Measurements from ENCODE around the gene ITGBL1.

The ITGBL1 gene

DNA sequence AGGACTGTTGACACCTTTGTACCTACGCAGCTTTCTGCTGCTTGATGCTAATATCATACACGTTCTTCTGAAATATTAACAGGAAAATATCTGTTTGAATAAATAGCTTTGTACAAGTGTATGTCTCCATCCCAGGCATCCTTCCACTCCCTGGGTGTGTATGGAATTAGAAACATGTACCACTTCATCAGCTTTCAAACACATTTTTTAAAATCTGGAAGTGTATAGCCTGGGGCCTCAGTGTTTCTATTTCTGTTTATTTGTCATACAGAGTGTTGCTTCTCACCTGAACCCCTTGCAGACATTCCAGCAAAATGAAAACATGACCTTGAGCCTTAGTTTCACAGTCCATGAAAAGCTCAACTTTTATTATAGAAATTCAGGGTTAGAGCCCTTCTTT is 168.6 kb downstream of the ITGBL1 start:
- FAIRE-seq (no peak), DNase-seq (ENCODE audit: insufficient read length, low spot score) (no peak)

DNA sequence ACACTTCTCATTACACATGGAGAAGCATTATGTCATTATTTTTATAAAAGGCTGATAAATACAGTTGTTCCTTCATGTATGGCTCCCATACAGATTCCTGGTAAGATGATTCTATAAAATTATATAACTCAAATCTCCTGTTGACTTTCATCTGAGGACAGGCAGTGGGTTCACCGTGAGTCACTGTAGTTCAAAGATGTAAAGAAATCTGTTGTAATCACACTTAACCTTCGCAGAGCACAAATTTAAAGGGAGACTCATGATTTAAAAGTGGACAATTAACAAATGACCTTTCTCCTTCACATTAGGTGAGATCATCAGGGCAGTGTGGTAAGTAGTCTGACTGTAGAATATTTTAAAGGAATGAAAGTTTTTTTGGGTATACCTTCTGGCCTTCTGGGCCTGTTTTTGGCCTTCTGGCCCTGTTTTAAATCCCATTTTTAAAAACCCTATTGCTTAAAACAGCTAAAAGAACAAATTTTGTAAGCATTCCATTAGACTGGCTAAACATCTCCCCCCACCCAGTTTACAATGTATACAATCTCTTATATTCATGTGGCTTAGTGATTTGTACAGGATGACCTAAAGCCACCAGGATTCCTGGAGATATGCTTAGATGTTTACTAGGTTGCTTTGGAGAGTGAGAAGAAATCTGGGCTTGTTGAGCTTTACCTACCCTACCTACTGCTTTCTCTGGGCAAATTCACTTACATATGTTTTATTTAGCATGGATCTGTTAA is 171.2 kb downstream of the ITGBL1 start:
- DNase-seq (ENCODE audit: insufficient read length, low spot score) (peak; percentile 1), FAIRE-seq (no peak)

DNA sequence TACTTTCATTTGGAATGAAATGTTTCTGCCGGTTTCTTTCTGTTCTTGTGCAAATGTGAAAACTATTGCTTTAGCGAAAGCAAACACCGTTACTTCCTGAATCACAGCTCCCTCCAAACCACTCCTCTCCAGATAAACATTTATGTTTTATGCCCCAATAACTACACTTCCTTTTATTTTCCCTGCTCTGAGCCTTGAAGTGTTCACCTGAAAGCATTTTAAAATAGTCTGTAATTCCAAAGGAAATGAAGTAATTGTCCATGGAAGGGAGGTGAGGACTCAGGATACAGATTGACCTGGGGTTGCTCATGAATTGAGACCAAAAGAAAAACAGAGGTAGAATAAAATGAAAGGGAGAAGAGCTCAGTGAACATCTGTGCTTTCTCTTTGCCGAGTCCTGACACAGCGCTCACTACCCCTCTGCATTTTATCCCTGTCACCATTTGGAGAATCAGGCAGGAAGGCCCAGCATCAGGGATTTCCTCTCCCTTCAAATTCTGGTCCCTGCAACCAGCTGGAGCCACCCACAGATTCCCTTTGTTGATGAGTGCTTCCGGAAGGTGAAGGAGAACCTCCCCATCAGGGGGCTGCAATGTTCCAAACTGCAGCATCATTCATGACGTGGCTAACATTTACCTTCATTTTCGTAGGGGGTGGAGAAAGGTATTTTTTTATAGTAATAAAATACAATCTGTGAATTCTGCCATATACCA is 171.9 kb downstream of the ITGBL1 start:
- DNase-seq (ENCODE audit: insufficient read length, low spot score) = no peak
- peak; percentile 45 for FAIRE-seq

DNA sequence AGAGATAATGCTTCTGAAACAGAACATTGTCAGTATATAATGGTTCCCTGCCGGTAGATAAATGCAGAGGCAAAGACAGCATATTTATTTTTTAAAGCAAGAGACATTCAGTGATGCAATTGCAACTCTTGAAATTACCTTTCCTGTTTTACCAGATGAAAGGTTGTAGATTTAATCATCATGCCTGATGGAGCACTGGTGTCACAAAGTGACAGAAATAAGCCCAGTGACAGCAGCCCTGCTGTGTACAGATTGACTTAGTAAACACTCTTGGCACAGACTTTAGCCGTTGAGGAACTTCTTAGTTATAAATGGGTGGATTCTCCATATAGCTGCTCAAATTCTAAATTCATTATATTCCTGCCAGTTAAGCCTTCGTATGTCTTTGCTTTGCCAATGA is 172.5 kb downstream of the ITGBL1 start:
- FAIRE-seq = no peak

DNA sequence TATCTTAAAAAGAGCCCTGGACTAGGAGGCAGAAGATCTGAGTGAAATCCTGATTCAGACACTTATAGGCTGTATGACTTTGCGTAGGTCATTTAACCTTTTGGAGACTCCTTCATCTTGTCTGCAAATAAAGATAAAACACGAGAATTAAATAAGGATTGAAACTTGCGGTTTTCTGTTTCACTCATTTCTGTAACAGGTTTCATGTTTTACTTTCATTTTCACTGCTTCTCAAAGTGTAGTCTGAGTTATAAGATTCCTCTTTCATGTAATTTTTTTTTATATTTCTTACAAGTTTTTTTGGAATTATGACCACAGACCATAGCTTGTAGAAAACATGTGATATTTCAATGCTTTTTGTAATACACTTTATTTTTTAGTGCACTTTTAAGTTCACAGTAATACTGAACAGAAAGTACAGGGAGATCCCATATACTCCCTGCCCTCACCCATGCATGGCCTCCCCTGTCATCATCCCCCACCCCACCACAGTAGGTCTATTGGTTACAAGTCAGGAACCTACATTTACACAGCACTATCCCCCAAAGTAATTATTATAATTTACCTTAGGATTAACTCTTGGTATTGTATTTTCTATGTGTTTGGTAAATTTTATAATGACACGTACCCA is 174.6 kb downstream of the ITGBL1 start:
- FAIRE-seq = peak; percentile 82
- peak; percentile 9 for DNase-seq (ENCODE audit: insufficient read length, low spot score)

More for the DNA sequence above, 172.5 kb downstream of the ITGBL1 start:
- DNase-seq (ENCODE audit: insufficient read length, low spot score) = no peak

DNA sequence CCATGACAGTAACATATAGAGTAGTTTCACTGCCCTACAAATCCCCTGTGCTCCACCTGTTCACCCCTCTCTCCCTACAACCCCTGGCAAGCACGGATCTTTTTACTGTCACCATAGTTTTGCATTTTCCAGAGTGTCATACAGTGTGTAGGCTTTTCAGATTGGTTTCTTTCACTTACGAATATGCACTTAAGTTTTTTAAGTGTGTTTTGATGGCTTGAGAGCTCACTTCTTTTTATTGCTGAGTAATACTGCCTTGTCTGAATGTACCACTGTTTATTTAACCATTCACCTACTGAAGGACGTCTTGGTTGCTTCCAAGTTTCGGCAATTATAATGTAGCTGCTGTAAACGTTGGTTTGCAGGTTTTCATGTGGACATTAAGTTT is 175.1 kb downstream of the ITGBL1 start:
- DNase-seq (ENCODE audit: insufficient read length, low spot score) (no peak), FAIRE-seq (no peak)

DNA sequence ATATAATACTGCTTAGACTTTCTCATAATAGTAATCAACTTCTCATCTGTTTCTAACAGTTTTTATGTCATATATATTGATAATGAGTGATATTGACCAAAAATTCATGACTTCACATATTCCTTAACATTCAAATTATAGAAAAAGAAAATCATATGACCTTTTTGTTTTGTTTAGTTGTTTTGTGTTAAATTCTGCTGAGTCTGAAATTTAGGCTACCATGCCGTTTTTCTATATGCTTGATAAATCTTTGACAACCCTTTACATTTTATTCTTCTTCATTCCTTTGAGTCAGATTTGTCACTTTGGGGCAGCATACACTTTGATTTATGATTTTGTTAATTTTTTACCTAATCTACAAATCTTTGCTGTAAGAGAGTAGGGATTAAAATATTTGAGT is 176.4 kb downstream of the ITGBL1 start:
- DNase-seq (ENCODE audit: insufficient read length, low spot score) (no peak), FAIRE-seq (peak; percentile 23)

DNA sequence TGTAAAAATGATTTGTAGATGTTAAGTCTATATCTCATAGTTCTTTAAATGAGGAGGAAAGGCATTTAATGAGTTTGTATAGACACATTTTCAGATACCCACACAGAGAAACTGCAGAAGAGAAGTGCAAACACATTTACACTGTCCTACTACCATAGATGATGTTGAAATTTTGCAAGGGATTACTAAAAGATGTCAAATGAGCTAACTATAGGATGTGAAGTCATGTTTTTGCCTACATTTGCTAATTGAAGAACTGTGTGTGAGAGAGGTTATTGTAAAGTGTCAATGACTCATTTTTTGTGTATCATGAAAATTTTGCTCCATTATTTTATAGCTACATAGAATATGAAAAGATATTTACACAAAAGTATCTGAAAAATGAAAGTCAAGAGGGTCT is 178.9 kb downstream of the ITGBL1 start:
- FAIRE-seq (no peak), DNase-seq (ENCODE audit: insufficient read length, low spot score) (no peak)

DNA sequence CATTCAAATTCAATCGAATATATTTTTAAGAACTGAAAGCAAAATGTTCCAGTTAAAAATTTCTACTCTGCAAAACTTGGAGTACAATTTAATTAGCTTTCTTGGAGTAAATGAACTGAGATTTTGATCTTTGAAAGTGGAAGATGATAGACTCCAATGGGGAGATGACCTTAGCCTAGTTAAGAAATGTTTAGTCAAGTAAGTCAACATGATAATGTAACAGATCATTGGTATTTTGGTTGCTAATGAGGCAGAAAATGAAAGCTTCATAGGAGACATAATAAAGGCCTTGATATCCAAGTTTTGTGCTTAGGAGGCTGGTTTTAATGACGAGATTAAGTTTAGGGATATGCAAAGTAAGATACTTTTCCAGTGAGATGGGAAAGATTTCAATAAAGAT is 181.7 kb downstream of the ITGBL1 start:
- FAIRE-seq = no peak
- DNase-seq (ENCODE audit: insufficient read length, low spot score) = no peak

DNA sequence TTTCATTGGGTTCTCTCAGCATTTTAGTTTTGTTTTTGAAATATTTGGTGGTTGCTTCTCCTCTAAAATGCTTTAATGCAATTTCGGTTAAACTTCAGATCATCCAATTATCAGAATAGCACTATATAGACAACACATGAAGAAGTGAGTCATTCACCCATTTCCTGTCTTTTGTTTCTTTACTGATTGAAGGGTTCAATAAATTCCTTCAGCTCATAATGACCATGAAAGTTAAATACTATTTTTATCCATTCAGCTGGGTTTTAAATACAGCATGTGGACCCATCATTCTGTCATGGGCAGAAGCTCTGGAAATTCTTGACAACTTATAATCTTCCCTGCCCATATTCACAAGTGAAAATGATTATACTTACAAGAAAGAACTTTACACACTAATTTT is 187.2 kb downstream of the ITGBL1 start:
- FAIRE-seq (no peak), DNase-seq (ENCODE audit: insufficient read length, low spot score) (no peak)

DNA sequence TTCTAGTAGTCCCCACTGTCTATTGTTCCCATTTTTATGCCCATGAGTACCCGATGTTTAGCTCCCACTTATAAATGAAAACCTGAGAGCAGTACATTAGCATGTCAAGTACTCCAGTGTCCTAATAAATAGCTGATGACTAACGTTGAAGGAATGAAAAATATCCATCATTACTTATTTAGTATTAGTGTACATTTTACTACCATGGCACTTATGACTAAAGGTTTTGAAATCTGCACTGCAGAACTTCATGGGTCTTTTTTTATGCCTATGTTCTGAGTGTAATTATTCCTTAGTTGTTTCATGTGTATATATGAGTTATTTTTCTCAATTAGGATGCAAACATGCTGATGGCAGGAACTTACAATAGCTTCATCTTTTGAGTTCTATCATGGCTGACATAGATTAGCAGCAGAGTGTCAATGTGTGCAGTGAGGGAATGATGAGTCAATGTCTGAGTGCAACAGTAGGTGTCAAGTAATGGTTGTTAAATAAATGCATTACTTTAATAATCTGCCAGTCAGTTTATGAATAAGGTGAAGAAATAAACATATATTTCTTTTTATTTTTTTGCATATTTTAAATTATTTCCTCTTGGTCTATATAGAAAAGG is 188.4 kb downstream of the ITGBL1 start:
- FAIRE-seq (no peak), DNase-seq (ENCODE audit: insufficient read length, low spot score) (no peak)

DNA sequence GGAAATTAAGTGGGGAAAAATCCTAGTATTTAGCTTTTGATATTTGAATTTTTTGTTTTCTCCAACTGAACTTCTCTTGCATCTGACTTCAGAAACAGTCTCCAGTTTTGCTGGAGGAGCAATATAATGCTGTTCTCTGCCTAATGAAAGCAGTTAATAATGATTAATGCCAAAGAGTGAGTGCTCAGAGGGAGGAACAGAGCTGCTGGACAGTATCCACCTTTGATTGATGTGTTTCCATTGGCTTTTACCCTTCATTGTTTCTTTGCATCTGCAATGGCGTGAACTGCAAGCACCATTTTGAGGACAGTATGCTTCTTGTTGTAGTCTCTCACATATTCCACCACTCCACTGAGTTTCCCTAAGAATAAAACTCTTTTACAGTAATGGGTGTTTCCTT is 193.4 kb downstream of the ITGBL1 start:
- FAIRE-seq = no peak
- no peak for DNase-seq (ENCODE audit: insufficient read length, low spot score)

DNA sequence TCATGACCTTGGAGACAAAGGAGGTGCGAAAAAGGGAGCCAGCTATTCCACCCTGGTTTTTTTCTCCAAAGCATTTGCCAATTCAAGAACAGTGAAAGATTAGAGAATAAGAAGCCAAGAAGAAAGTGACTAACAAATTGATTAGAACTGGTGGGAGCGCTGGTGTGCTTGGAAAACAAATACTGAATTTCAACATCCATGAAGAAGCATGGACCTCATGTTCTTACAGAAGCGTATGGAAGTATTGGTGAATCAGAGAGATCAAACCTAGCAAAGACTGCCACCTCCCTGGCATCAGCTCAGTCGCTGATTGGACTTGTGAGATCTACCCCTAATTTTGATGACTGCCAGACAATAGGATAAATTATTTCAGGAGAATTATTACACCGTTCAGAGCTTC is 195.3 kb downstream of the ITGBL1 start:
- no peak for FAIRE-seq
- no peak for DNase-seq (ENCODE audit: insufficient read length, low spot score)

DNA sequence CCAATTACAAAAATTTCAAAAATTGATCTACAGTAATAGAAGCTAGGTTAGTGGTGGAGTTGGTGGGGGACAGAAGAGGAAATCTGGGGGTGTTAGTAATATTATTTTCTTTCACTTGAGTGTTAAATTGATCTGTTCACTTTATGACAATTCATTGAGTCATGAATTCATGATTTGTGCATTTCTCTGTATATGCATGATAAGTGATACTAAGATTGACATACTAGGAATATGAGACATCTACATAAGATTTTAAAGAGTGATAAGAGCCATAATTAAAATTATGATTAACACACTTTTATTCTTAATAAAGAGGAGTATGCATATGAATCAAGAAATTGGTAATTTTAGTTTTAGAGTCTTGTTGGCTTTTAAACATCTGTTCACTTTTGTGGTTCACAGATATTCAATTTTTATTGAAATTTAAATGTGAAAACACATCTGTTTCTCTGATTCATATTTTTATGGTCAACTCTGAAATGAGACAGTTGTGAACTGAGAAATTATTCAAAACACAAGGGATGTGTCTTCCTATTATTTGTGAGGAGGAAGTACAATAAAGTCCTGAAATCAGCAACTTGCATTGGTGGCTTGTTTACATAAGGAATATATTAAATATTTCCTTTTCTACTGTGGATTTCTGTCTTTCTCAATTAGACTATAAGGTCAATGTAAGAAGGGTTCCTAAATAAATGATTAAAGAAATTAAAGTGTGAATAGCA is 196.5 kb downstream of the ITGBL1 start:
- FAIRE-seq (no peak), DNase-seq (ENCODE audit: insufficient read length, low spot score) (no peak)

DNA sequence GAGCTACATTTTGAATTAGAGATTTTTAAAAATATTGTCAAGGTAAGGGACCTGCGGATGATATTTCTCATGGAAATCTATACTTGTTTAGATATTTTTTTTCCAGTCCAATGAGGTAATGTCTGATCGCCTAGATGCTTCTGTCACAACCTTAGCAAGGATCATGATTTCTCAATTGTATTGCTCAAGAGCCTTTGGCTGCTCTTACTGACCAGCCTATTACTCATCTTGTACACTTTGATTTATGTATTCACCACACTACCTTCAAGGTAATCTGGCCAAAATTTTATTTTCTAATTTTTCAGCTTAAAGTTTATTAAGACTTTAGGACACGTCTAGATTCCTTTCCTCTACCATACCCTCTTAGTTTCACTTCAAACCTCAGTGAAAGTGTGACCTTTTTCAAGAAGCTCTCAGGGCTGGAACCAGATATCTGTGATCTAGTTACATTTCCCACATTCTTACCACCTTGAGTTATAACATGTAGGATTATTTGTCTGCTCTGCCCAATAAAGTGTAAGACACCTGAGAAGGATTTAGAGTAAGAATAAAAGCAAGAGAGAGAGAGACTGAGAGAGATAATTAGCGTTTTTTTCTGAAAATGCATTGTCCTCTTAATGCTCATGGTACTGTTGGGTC is 197.1 kb downstream of the ITGBL1 start:
- no peak for FAIRE-seq
- no peak for DNase-seq (ENCODE audit: insufficient read length, low spot score)

DNA sequence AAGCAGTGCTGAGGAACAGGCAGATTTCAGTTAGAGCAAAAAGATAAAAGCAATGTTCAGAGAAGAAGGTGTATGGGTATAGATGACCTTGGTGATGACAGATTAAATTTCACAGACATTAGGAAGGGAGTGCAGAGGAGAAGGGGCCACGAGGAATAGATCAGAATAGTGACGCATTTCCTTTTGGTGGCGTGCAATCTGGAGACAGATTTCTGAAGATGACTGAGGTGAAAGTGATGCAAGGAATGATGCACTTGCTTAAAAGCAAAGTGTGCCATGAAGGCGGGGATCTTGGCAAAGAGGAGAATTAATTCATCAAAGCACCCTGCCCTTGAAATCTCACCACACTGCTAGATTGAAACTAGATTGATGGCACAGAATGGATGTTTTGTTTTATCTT is 202.4 kb downstream of the ITGBL1 start:
- FAIRE-seq (no peak), DNase-seq (ENCODE audit: insufficient read length, low spot score) (no peak)

DNA sequence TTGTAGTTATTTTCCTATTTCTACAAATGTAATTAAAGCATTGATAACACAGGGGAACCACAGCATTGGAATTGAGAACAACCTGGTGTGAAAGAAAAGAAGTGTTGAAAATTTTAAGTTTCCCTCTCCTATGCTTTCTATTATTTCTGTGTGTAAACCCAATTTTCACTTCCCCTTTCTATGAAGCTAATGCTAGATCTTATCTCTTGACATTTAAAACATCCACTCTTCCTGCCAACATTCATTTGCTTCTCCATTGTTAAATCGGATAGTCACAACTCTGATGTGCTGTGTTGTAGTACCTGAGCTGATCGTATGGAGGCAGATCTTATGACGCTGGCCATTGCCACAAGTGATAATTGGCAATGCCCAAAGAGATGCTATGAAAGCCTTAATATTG is 203.0 kb downstream of the ITGBL1 start:
- DNase-seq (ENCODE audit: insufficient read length, low spot score) = no peak
- FAIRE-seq = no peak

DNA sequence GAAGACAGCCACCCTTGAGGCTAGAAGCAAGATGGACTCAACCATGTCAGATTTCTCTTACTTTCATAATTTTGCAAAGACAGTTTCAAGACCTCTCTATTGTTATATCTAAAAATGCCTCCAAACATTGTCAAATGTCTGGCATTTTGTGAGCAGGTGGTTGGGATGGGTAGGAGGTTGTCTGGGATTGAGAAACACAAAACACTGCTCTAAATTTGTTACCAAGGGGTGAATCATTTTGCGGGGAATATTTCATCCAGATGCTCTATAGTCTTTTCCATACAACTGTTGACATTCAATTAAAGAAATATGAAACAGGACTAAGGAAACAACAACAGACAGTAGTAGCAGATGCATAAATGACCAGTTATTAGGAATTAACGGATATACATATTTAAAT is 208.2 kb downstream of the ITGBL1 start:
- no peak for FAIRE-seq
- DNase-seq (ENCODE audit: insufficient read length, low spot score) = no peak

DNA sequence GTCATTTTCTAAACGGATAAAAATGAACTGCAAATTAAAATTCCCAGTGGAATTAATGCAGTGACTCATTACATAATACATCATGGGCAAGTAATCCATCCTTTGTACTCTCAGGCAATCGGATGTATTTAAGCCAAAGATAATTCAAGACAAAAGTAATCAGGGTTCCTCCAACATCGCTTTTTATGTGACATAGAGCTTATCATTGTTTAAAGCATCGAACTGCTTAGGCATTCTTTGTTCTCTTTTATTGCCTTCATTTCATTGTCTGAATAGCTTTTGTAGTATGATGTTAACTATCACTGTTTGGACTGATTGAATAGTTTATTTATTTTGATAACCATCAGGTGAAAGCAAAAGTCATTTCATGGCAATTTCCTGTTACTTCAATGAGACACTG is 209.4 kb downstream of the ITGBL1 start:
- DNase-seq (ENCODE audit: insufficient read length, low spot score) = no peak
- FAIRE-seq = no peak

DNA sequence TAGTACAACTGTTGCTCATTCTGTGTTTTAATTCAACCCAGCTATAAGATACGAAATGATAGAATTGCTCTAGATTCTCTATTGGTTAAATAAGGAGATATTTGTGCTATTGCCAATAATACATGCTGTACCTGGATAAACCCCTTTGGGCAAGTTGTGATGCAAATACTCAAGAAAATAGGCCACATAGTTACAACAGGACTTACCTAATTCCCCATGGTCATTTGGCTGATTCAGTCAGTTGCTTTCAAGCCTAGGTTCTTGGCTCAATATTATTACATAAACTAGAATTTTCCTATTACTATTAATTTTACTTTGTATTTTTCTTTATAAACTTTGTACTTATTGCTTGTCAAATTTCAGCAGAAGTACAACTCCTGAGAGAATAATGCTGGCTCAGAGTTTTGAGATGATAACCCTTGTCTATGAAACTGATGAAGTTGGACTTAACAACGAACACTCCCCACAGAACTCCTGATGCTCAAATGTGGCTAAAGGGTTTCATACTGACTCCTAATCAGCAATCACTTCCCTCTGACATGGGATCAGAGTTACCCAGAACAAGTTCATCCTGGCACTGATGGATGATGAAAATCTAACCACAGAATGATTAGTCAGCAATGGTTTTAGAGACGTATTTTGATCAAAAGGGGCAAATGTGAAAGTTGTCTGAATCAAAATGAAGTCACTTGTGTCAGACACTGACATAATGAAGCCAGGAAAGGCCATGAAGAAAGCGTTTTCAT is 221.1 kb downstream of the ITGBL1 start:
- no peak for DNase-seq (ENCODE audit: insufficient read length, low spot score)
- no peak for FAIRE-seq
